ENCODE results near the gene RPH3AL. TPM values are rescaled to one million over a fixed set of nuclear protein-coding genes. Genes with fewer than 3 reads are reported as not detected.

Gene RPH3AL
- total and polyA plus RNA-seq, 4 experiments from 2014 or later: 1.7 to 5.9 (median 4.0) TPM

GRCh38 chr17:281365-281999, 71.1 kb downstream of the RPH3AL start:
- POLR2A ChIA-PET (ENCODE audit: partially characterized antibody): no interaction called here
- Mint-ChIP-seq H3K36me3 (no peaks in the 10 kb centered on the region), H3K9me3 (no peaks in the 10 kb centered on the region), H3K4me1 (no peaks in the 10 kb centered on the region), H3K4me3 (no peak overlapping the region), H3K27ac (no peak overlapping the region), H3K27me3 (no peaks in the 10 kb centered on the region)
- DNase-seq: no peak
- Histone ChIP-seq H3K27ac (ENCODE audit: low read depth, low read length) (no peak overlapping the region), H3K9me3 (ENCODE audit: control insufficient read depth in 1 of 2, low read length in 2 of 2) (no peaks in the 10 kb centered on the region), H3K27me3 (ENCODE audit: insufficient read depth, low read length) (no peaks in the 10 kb centered on the region), H3K4me1 (ENCODE audit: insufficient read depth, low read length) (no peaks in the 10 kb centered on the region), H3K36me3 (ENCODE audit: insufficient read depth, low read length) (no peaks in the 10 kb centered on the region), H3K4me3 (ENCODE audit: low read length in 2 of 2) (no peak overlapping the region)
- intact Hi-C loops (cut with micrococcal nuclease): no loop called here
- CTCF ChIA-PET (ENCODE audit: partially characterized antibody): no interaction called here

DNA sequence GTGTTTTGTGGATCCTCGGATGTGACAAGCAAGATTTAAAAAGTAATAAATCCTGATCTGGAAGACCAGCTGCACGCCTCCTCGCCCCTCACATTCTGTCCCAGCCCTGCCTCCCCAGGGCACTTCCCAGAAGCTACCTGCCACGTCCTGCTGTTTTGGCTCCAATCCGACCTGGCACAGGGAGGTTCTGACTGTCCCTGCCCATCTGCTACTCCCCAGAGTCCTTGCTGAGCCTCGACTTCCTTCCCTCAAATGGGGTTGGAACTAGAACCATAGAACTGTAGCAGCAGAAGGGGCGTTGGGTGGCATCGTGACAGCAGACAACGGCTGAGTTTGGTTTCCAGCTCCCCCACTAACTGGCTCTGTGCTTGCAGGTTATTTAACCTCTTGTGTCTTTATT, 71.7 kb downstream of the RPH3AL start:
- Histone ChIP-seq H3K9me3 (ENCODE audit: control insufficient read depth in 1 of 2, low read length in 2 of 2) (no peaks in the 10 kb centered on the region), H3K27ac (ENCODE audit: low read depth, low read length) (no peak overlapping the region), H3K36me3 (ENCODE audit: insufficient read depth, low read length) (no peaks in the 10 kb centered on the region), H3K27me3 (ENCODE audit: insufficient read depth, low read length) (no peaks in the 10 kb centered on the region), H3K4me1 (ENCODE audit: insufficient read depth, low read length) (no peaks in the 10 kb centered on the region), H3K4me3 (ENCODE audit: low read length in 2 of 2) (no peak overlapping the region)
- Mint-ChIP-seq H3K4me3 (no peak overlapping the region), H3K4me1 (no peaks in the 10 kb centered on the region), H3K27me3 (no peaks in the 10 kb centered on the region), H3K9me3 (no peaks in the 10 kb centered on the region), H3K36me3 (no peaks in the 10 kb centered on the region), H3K27ac (peak overlapping the region in 1 of 7 donors; percentile 18)
- ChIA-PET POLR2A (ENCODE audit: partially characterized antibody) (no interaction called here), CTCF (ENCODE audit: partially characterized antibody) (no interaction called here)
- intact Hi-C loops (cut with micrococcal nuclease): no loop called here
- DNase-seq: no peak

- intact Hi-C loops (cut with micrococcal nuclease): no loop called here
- Mint-ChIP-seq H3K27me3 (no peaks in the 10 kb centered on the region), H3K9me3 (no peaks in the 10 kb centered on the region), H3K4me3 (no peak overlapping the region), H3K27ac (no peak overlapping the region), H3K36me3 (no peaks in the 10 kb centered on the region), H3K4me1 (no peaks in the 10 kb centered on the region)
- CTCF ChIA-PET (ENCODE audit: partially characterized antibody): interaction anchor here (0.8 kb wide), 1 partner anchor 106 kb away, joined by 4 read pairs; no protein-coding TSS in a partner anchor
- no peak for DNase-seq
- Histone ChIP-seq H3K27me3 (ENCODE audit: insufficient read depth, low read length) (no peaks in the 10 kb centered on the region), H3K4me1 (ENCODE audit: insufficient read depth, low read length) (no peaks in the 10 kb centered on the region), H3K27ac (ENCODE audit: low read depth, low read length) (no peak overlapping the region), H3K9me3 (ENCODE audit: control insufficient read depth in 1 of 2, low read length in 2 of 2) (no peaks in the 10 kb centered on the region), H3K4me3 (ENCODE audit: low read length in 2 of 2) (no peak overlapping the region), H3K36me3 (ENCODE audit: insufficient read depth, low read length) (no peaks in the 10 kb centered on the region)
- POLR2A ChIA-PET (ENCODE audit: partially characterized antibody): no interaction called here
Observed at GRCh38 chr17:280216-280615, 72.4 kb downstream of the RPH3AL start.

GRCh38 chr17:279776-280175, 72.8 kb downstream of the RPH3AL start:
- Histone ChIP-seq H3K27ac (ENCODE audit: low read depth, low read length) (no peak overlapping the region), H3K9me3 (ENCODE audit: control insufficient read depth in 1 of 2, low read length in 2 of 2) (no peaks in the 10 kb centered on the region), H3K4me3 (ENCODE audit: low read length in 2 of 2) (no peak overlapping the region), H3K4me1 (ENCODE audit: insufficient read depth, low read length) (no peaks in the 10 kb centered on the region), H3K27me3 (ENCODE audit: insufficient read depth, low read length) (no peaks in the 10 kb centered on the region), H3K36me3 (ENCODE audit: insufficient read depth, low read length) (no peaks in the 10 kb centered on the region)
- CTCF ChIA-PET (ENCODE audit: partially characterized antibody): interaction anchor here (0.8 kb wide), 1 partner anchor 107 kb away, joined by 4 read pairs; no protein-coding TSS in a partner anchor
- no peaks in the 10 kb centered on the region for H3K9me3 Mint-ChIP-seq
- H3K27ac Mint-ChIP-seq: no peak overlapping the region
- DNase-seq: no peak
- POLR2A ChIA-PET (ENCODE audit: partially characterized antibody): no interaction called here
- H3K27me3 Mint-ChIP-seq: no peaks in the 10 kb centered on the region
- no peaks in the 10 kb centered on the region for H3K4me1 Mint-ChIP-seq
- H3K4me3 Mint-ChIP-seq: no peak overlapping the region
- H3K36me3 Mint-ChIP-seq: no peaks in the 10 kb centered on the region
- intact Hi-C loops (cut with micrococcal nuclease): no loop called here

DNA sequence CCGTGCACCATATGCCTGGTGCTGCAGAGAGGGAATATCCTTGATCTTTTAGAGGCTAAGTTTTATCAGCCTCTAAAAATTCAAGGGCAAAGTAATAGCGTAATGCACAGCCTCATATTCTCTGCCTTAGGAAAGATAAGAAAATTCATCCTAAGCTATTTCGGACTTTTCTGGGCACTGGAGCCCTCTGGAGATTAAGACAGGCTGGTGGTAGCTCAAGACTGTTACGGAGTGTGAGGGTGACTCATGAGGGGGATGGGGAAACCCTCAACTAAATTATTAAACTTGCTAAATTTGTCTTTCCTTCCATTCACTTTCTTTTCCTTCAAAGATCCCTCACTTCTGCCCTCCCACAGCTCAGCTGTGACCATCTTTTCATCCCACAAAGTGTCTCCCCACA, 73.3 kb downstream of the RPH3AL start:
- ChIA-PET CTCF (ENCODE audit: partially characterized antibody) (interaction anchor here (0.8 kb wide), 1 partner anchor 107 kb away, joined by 4 read pairs; no protein-coding TSS in a partner anchor), POLR2A (ENCODE audit: partially characterized antibody) (no interaction called here)
- Histone ChIP-seq H3K9me3 (ENCODE audit: control insufficient read depth in 1 of 2, low read length in 2 of 2) (no peaks in the 10 kb centered on the region), H3K4me1 (ENCODE audit: insufficient read depth, low read length) (no peaks in the 10 kb centered on the region), H3K27ac (ENCODE audit: low read depth, low read length) (no peak overlapping the region), H3K27me3 (ENCODE audit: insufficient read depth, low read length) (no peaks in the 10 kb centered on the region), H3K4me3 (ENCODE audit: low read length in 2 of 2) (no peak overlapping the region), H3K36me3 (ENCODE audit: insufficient read depth, low read length) (no peaks in the 10 kb centered on the region)
- Mint-ChIP-seq H3K4me1 (no peaks in the 10 kb centered on the region), H3K27ac (no peak overlapping the region), H3K27me3 (no peaks in the 10 kb centered on the region), H3K36me3 (no peaks in the 10 kb centered on the region), H3K4me3 (no peak overlapping the region), H3K9me3 (no peaks in the 10 kb centered on the region)
- DNase-seq: no peak
- intact Hi-C loops (cut with micrococcal nuclease): no loop called here

DNA sequence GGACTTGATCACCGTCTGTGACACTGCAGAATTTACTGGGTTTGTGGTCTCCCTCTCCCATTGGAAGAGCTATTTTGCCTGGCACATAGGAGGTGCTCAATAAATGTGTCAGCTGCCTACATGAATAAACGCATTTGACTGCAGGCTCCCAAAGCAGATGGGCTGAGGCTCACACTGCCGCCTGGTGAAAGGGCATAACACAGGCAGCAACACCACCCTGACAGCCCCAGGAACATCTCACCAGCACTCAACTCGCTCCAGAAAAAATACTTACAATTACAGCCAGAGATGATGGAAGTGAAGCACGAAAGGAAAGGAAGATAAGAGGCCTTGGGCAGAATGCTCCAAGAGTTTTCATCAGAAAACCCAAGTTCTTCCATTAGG, 73.9 kb downstream of the RPH3AL start:
- CTCF ChIA-PET (ENCODE audit: partially characterized antibody): no interaction called here
- Histone ChIP-seq H3K4me3 (ENCODE audit: low read length in 2 of 2) (no peak overlapping the region), H3K9me3 (ENCODE audit: control insufficient read depth in 1 of 2, low read length in 2 of 2) (no peaks in the 10 kb centered on the region), H3K27me3 (ENCODE audit: insufficient read depth, low read length) (no peaks in the 10 kb centered on the region), H3K36me3 (ENCODE audit: insufficient read depth, low read length) (no peaks in the 10 kb centered on the region), H3K4me1 (ENCODE audit: insufficient read depth, low read length) (no peaks in the 10 kb centered on the region), H3K27ac (ENCODE audit: low read depth, low read length) (no peak overlapping the region)
- Mint-ChIP-seq H3K4me3 (no peak overlapping the region), H3K4me1 (no peaks in the 10 kb centered on the region), H3K27ac (peak overlapping the region in 1 of 7 donors; percentile 39), H3K27me3 (no peaks in the 10 kb centered on the region), H3K9me3 (no peaks in the 10 kb centered on the region), H3K36me3 (no peaks in the 10 kb centered on the region)
- POLR2A ChIA-PET (ENCODE audit: partially characterized antibody): no interaction called here
- DNase-seq: no peak
- intact Hi-C loops (cut with micrococcal nuclease): no loop called here

DNA sequence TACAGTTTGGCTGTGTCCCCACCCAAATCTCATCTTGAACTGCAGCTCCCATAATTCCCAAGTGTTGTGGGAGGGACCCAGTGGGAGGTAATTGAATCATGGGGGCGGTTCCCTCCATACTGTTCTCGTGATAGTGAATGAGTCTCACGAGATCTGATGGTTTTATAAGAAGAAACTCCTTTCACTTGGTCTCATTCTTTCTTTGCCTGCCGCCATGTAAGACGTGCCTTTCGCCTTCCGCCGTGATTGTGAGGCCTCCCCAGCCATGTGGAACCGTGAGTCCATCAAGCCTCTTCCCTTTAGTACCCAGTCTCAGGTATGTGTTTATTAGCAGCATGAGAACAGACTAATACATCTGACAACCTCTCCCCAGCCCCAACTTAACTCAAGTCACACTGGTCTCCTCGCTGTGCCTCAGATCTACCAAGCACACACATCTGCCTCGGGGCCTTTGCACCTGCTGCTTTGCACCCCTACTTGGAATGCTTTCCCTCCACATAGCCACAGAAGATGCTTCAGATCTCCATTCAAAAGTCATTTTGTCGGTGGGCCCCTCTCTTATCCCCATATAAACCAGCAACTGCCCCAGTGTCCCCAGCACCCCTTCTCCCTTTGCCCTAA, 74.4 kb downstream of the RPH3AL start:
- Histone ChIP-seq H3K9me3 (ENCODE audit: control insufficient read depth in 1 of 2, low read length in 2 of 2) (no peaks in the 10 kb centered on the region), H3K36me3 (ENCODE audit: insufficient read depth, low read length) (no peaks in the 10 kb centered on the region), H3K27ac (ENCODE audit: low read depth, low read length) (no peak overlapping the region), H3K27me3 (ENCODE audit: insufficient read depth, low read length) (no peaks in the 10 kb centered on the region), H3K4me3 (ENCODE audit: low read length in 2 of 2) (no peak overlapping the region), H3K4me1 (ENCODE audit: insufficient read depth, low read length) (no peaks in the 10 kb centered on the region)
- no peak overlapping the region for H3K4me3 Mint-ChIP-seq
- no peaks in the 10 kb centered on the region for H3K9me3 Mint-ChIP-seq
- ChIA-PET POLR2A (ENCODE audit: partially characterized antibody) (no interaction called here), CTCF (ENCODE audit: partially characterized antibody) (no interaction called here)
- no peaks in the 10 kb centered on the region for H3K36me3 Mint-ChIP-seq
- no peak for DNase-seq
- H3K27ac Mint-ChIP-seq: peak overlapping the region in 1 of 7 donors; percentile 39
- no peaks in the 10 kb centered on the region for H3K4me1 Mint-ChIP-seq
- no peaks in the 10 kb centered on the region for H3K27me3 Mint-ChIP-seq
- intact Hi-C loops (cut with micrococcal nuclease): no loop called here

Measured in CD4-positive, alpha-beta memory T cell (primary cell).